ENCODE data around the gene TCL1A. TPM values are rescaled to one million over a fixed set of nuclear protein-coding genes. Genes with fewer than 3 reads are reported as not detected.
"Not testable (repeated sequence)": the region's sequence is repeated elsewhere in the genome, so short reads cannot be mapped to it uniquely, and the experiment has no call there.

TCL1A gene
- total RNA-seq, 2 experiments from 2014 or later = not detected

- H3K4me3 Mint-ChIP-seq; CTCF ChIA-PET; DNase-seq; H3K27ac Mint-ChIP-seq; H3K4me1 Mint-ChIP-seq (ENCODE audit: low read depth); H3K36me3 Mint-ChIP-seq (ENCODE audit: low read depth); intact Hi-C loops (cut with micrococcal nuclease); H3K9me3 Mint-ChIP-seq: not testable (repeated sequence)
- peaks cover 29% of the 10 kb centered on the region for H3K27me3 Mint-ChIP-seq (ENCODE audit: low read depth)
Measured at GRCh38 chr14:95729402-95730028, 15.6 kb upstream of the TCL1A start.

- H3K4me1 Mint-ChIP-seq (ENCODE audit: low read depth) = no peaks in the 10 kb centered on the region
- H3K27me3 Mint-ChIP-seq (ENCODE audit: low read depth) = peaks cover 36% of the 10 kb centered on the region
- no peak overlapping the region for H3K4me3 Mint-ChIP-seq
- CTCF ChIA-PET = no interaction called here
- no peaks in the 10 kb centered on the region for H3K36me3 Mint-ChIP-seq (ENCODE audit: low read depth)
- DNase-seq = no peak
- no peak overlapping the region for H3K27ac Mint-ChIP-seq
- intact Hi-C loops (cut with micrococcal nuclease) = no loop called here
- H3K9me3 Mint-ChIP-seq = peaks cover 10% of the 10 kb centered on the region
Measured at GRCh38 chr14:95727056-95727700, 13.3 kb upstream of the TCL1A start.

DNA sequence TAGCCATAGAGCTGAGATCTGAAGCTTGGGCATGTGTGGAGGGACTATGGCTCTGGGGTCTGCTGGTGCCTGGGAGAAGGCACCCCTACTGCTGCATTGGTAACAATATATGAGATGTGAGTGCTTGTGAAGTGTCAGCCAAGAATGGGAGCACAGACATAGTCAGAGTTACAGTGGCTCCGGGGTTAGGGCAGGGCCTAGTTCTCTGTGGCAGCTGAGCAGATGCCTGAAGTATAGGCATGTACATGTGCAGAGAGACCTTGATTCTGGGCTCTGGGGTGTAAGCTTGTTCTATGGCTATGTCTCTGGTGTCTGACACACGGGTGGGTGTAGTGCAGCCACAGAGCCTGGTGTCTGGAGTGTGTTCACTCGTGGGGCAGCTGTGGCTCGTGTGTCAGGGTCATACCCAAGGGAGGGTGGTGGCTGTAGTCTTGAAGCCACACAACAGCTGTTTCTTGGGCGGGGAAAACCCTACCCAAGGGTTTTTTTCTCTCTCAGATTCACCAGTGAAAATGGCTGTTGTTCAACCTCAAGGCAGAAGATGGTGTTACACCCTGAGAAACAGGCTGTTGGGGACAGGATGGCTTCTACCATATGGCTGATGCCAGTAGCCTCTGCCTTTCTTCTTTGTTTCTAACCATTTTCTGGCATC is 11.9 kb upstream of the TCL1A start:
- Mint-ChIP-seq H3K9me3 (peaks cover 10% of the 10 kb centered on the region), H3K27me3 (ENCODE audit: low read depth) (peaks cover 31% of the 10 kb centered on the region), H3K36me3 (ENCODE audit: low read depth) (no peaks in the 10 kb centered on the region), H3K27ac (no peak overlapping the region), H3K4me1 (ENCODE audit: low read depth) (no peaks in the 10 kb centered on the region), H3K4me3 (no peak overlapping the region)
- DNase-seq = no peak
- CTCF ChIA-PET = interaction anchor here (1.1 kb wide), 2 partner anchors 16 to 48 kb away, joined by 3 to 4 read pairs; no protein-coding TSS in a partner anchor
- intact Hi-C loops (cut with micrococcal nuclease) = no loop called here

- H3K9me3 Mint-ChIP-seq = peaks cover 10% of the 10 kb centered on the region
- intact Hi-C loops (cut with micrococcal nuclease) = no loop called here
- CTCF ChIA-PET = no interaction called here
- DNase-seq = no peak
- no peak overlapping the region for H3K4me3 Mint-ChIP-seq
- H3K4me1 Mint-ChIP-seq (ENCODE audit: low read depth) = no peaks in the 10 kb centered on the region
- H3K27me3 Mint-ChIP-seq (ENCODE audit: low read depth) = peaks cover 22% of the 10 kb centered on the region
- no peaks in the 10 kb centered on the region for H3K36me3 Mint-ChIP-seq (ENCODE audit: low read depth)
- H3K27ac Mint-ChIP-seq = no peak overlapping the region
Measured at GRCh38 chr14:95722525-95723190, 8.7 kb upstream of the TCL1A start.

DNA sequence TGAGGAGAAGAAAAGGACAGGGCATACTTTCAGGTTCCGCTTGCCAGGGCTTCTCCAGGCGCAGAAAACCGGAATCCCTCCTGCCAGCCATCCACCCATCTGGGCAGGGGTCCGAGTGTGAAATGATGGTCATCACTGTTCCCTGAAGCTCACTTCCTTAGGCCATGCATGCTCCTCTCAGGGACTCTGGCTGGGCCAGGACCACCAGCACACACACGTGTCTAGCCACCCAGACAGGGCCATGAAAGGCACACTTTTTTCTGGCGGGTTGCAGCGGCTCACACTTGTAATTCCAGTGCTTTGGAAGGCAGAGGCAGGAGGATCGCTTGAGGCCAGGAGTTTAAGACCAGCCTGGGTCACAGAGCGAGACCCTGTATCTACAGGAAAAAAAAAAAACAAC is 1.5 kb downstream of the TCL1A start:
- CTCF ChIA-PET = interaction anchor here (0.9 kb wide), 1 partner anchor 151 kb away, joined by 5 read pairs; no protein-coding TSS in a partner anchor
- intact Hi-C loops (cut with micrococcal nuclease) = no loop called here
- Mint-ChIP-seq H3K27me3 (ENCODE audit: low read depth) (peaks cover 22% of the 10 kb centered on the region), H3K27ac (no peak overlapping the region), H3K9me3 (no peaks in the 10 kb centered on the region), H3K36me3 (ENCODE audit: low read depth) (no peaks in the 10 kb centered on the region), H3K4me3 (no peak overlapping the region), H3K4me1 (ENCODE audit: low read depth) (no peaks in the 10 kb centered on the region)
- no peak for DNase-seq

DNA sequence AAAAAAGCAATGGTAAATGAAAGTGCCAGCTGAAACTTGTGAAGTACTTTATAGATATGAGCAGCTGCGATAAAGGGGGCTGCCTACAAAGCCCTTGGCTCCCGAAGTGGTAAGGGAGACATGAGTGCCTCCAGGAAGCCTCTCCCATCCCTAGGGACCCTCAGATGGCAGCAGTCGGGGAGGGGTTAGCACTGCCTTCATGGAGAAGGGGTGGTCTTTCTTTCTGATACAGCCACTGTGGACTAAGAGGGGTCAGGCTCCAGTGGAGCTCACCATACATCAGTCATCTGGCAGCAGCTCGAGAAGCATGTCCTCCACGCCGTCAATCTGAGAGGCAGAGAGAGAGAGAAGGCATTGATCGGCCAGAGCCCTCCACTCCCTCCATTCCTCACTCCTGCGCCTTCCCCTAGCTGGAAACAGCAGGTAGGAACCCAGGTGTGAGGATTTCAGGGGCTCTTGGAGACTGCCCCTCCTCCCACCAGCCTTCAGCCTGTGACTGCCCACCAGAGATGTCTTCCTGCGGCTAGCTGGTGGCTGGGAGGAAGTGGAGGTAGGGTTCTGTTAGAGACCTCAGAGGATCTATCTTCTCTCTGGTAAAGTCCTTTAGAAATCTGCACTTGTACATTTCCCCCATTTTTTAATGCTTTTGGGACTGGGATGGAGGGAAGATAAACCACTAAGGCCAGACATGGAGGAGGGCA is 2.3 kb downstream of the TCL1A start:
- H3K4me1 Mint-ChIP-seq (ENCODE audit: low read depth) = no peaks in the 10 kb centered on the region
- peaks cover 22% of the 10 kb centered on the region for H3K27me3 Mint-ChIP-seq (ENCODE audit: low read depth)
- CTCF ChIA-PET = interaction anchor here (0.9 kb wide), 1 partner anchor 150 kb away, joined by 5 read pairs; no protein-coding TSS in a partner anchor
- DNase-seq = no peak
- no peak overlapping the region for H3K4me3 Mint-ChIP-seq
- no peaks in the 10 kb centered on the region for H3K36me3 Mint-ChIP-seq (ENCODE audit: low read depth)
- H3K9me3 Mint-ChIP-seq = no peaks in the 10 kb centered on the region
- H3K27ac Mint-ChIP-seq = no peak overlapping the region
- intact Hi-C loops (cut with micrococcal nuclease) = no loop called here

GRCh38 chr14:95710106-95710505 is 3.8 kb downstream of the TCL1A start:
- Mint-ChIP-seq H3K27ac (no peak overlapping the region), H3K4me3 (no peak overlapping the region), H3K27me3 (ENCODE audit: low read depth) (peaks cover 23% of the 10 kb centered on the region), H3K36me3 (ENCODE audit: low read depth) (no peaks in the 10 kb centered on the region), H3K9me3 (no peaks in the 10 kb centered on the region), H3K4me1 (ENCODE audit: low read depth) (no peaks in the 10 kb centered on the region)
- intact Hi-C loops (cut with micrococcal nuclease) = no loop called here
- DNase-seq = no peak
- CTCF ChIA-PET = no interaction called here

DNA sequence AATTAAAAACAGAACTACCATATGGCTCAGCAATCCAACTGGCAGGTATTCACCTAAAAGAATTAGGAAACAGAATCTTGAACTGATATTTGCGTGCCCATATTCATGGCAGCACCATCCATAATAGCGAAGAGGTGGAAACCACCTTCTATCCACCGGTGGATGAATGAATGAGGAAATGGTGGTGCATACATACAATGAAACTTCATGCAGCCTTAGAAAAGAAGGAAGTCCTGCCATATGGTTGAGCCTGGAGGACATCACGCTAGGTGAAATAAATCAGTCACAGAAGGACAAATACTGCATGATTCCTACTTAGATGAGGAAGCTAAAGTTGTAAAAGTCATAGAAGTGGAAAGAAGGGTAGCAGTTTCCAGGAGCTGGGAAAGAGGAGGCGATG is 6.6 kb downstream of the TCL1A start:
- CTCF ChIA-PET = interaction anchor here (0.7 kb wide), 1 partner anchor 147 kb away, joined by 3 read pairs; no protein-coding TSS in a partner anchor
- no peaks in the 10 kb centered on the region for H3K36me3 Mint-ChIP-seq (ENCODE audit: low read depth)
- H3K27me3 Mint-ChIP-seq (ENCODE audit: low read depth) = peaks cover 21% of the 10 kb centered on the region
- no peak overlapping the region for H3K4me3 Mint-ChIP-seq
- no peak overlapping the region for H3K27ac Mint-ChIP-seq
- no peak for DNase-seq
- no peaks in the 10 kb centered on the region for H3K4me1 Mint-ChIP-seq (ENCODE audit: low read depth)
- no peaks in the 10 kb centered on the region for H3K9me3 Mint-ChIP-seq
- intact Hi-C loops (cut with micrococcal nuclease) = no loop called here

- Mint-ChIP-seq H3K4me1 (ENCODE audit: low read depth) (no peaks in the 10 kb centered on the region), H3K27me3 (ENCODE audit: low read depth) (peaks cover 23% of the 10 kb centered on the region), H3K9me3 (no peaks in the 10 kb centered on the region), H3K4me3 (no peak overlapping the region), H3K36me3 (ENCODE audit: low read depth) (no peaks in the 10 kb centered on the region), H3K27ac (no peak overlapping the region)
- no peak for DNase-seq
- intact Hi-C loops (cut with micrococcal nuclease) = no loop called here
- CTCF ChIA-PET = interaction anchor here (1.2 kb wide), 1 partner anchor 21 kb away, joined by 3 read pairs; no protein-coding TSS in a partner anchor
Measured at GRCh38 chr14:95705518-95705917, 8.4 kb downstream of the TCL1A start.

GRCh38 chr14:95703805-95704204 is 10.1 kb downstream of the TCL1A start:
- H3K27me3 Mint-ChIP-seq (ENCODE audit: low read depth) = peaks cover 23% of the 10 kb centered on the region
- intact Hi-C loops (cut with micrococcal nuclease) = no loop called here
- DNase-seq = no peak
- no peak overlapping the region for H3K4me3 Mint-ChIP-seq
- peaks cover 7% of the 10 kb centered on the region for H3K4me1 Mint-ChIP-seq (ENCODE audit: low read depth)
- H3K9me3 Mint-ChIP-seq = no peaks in the 10 kb centered on the region
- CTCF ChIA-PET = no interaction called here
- no peaks in the 10 kb centered on the region for H3K36me3 Mint-ChIP-seq (ENCODE audit: low read depth)
- H3K27ac Mint-ChIP-seq = no peak overlapping the region

GRCh38 chr14:95703341-95703740 is 10.6 kb downstream of the TCL1A start:
- intact Hi-C loops (cut with micrococcal nuclease) = no loop called here
- peaks cover 25% of the 10 kb centered on the region for H3K27me3 Mint-ChIP-seq (ENCODE audit: low read depth)
- H3K36me3 Mint-ChIP-seq (ENCODE audit: low read depth) = no peaks in the 10 kb centered on the region
- CTCF ChIA-PET = interaction anchor here (1.1 kb wide), 1 partner anchor 71 kb away, joined by 4 read pairs; no protein-coding TSS in a partner anchor
- no peaks in the 10 kb centered on the region for H3K9me3 Mint-ChIP-seq
- DNase-seq = no peak
- H3K27ac Mint-ChIP-seq = no peak overlapping the region
- no peak overlapping the region for H3K4me3 Mint-ChIP-seq
- H3K4me1 Mint-ChIP-seq (ENCODE audit: low read depth) = peaks cover 7% of the 10 kb centered on the region

GRCh38 chr14:95701846-95702221 is 12.1 kb downstream of the TCL1A start:
- CTCF ChIA-PET = no interaction called here
- Mint-ChIP-seq H3K4me1 (ENCODE audit: low read depth) (peaks cover 7% of the 10 kb centered on the region), H3K27ac (no peak overlapping the region), H3K9me3 (no peaks in the 10 kb centered on the region), H3K4me3 (no peak overlapping the region), H3K27me3 (ENCODE audit: low read depth) (peaks cover 26% of the 10 kb centered on the region), H3K36me3 (ENCODE audit: low read depth) (no peaks in the 10 kb centered on the region)
- intact Hi-C loops (cut with micrococcal nuclease) = no loop called here
- DNase-seq = no peak
